ENCODE data around the gene ARID2. TPM values are rescaled to one million over a fixed set of nuclear protein-coding genes. Genes with fewer than 3 reads are reported as not detected.

ARID2 gene
- total and polyA plus RNA-seq, 2 experiments from 2014 or later = 26.5 to 54.9 TPM

GRCh38 chr12:45912774-45913173 lies 183.3 kb downstream of the ARID2 start:
- Mint-ChIP-seq H3K9me3 (no peaks in the 10 kb centered on the region), H3K36me3 (ENCODE audit: low read depth) (peaks cover 3% of the 10 kb centered on the region; the same call in 1 of the 3 replicates), H3K27me3 (ENCODE audit: insufficient read depth, low read depth, poor library complexity) (peaks cover 2% of the 10 kb centered on the region), H3K4me1 (no peaks in the 10 kb centered on the region), H3K4me3 (no peak overlapping the region), H3K27ac (no peak overlapping the region)
- H3K4me3 ChIP-seq = no peak overlapping the region
- H3K27me3 ChIP-seq (ENCODE audit: insufficient read depth) = no peaks in the 10 kb centered on the region
- H4K20me1 ChIP-seq (replicated peaks; ENCODE audit: insufficient read depth) = no peaks in the 10 kb centered on the region
- H3K4me2 ChIP-seq = no peak overlapping the region
- H3K79me2 ChIP-seq (replicated peaks; ENCODE audit: insufficient read depth) = no peaks in the 10 kb centered on the region
- H3K9me2 ChIP-seq (ENCODE audit: insufficient read depth) = no peaks in the 10 kb centered on the region
- TF ChIP-seq JUNB (IDR thresholded peaks at IDR 0.05; ENCODE audit: unreplicated experiment) (no peak), ETS1 (IDR thresholded peaks at IDR 0.05) (no peak), EZH2phosphoT487 (IDR thresholded peaks at IDR 0.05; ENCODE audit: unreplicated experiment) (no peak), NANOG (IDR thresholded peaks at IDR 0.05; ENCODE audit: borderline replicate concordance) (no peak), ZNF331 (CRISPR knock-in tag; IDR thresholded peaks at IDR 0.05; ENCODE audit: low read depth) (no peak), CTCF (conservative IDR thresholded peaks at IDR 0.05; ENCODE audit: low read depth in 2 of 2) (no peak), ZNF114 (CRISPR knock-in tag; IDR thresholded peaks at IDR 0.05) (no peak), POLR2AphosphoS5 (IDR thresholded peaks at IDR 0.05; ENCODE audit: low read depth) (no peak), EZH2 (IDR thresholded peaks at IDR 0.05; ENCODE audit: low read depth, unreplicated experiment) (no peak), CREB1 (CRISPR knock-in tag; IDR thresholded peaks at IDR 0.05; ENCODE audit: low read depth) (no peak), STAT1 (IDR thresholded peaks at IDR 0.05; ENCODE audit: unreplicated experiment) (no peak)
- TF ChIP-seq, protein P1, sequence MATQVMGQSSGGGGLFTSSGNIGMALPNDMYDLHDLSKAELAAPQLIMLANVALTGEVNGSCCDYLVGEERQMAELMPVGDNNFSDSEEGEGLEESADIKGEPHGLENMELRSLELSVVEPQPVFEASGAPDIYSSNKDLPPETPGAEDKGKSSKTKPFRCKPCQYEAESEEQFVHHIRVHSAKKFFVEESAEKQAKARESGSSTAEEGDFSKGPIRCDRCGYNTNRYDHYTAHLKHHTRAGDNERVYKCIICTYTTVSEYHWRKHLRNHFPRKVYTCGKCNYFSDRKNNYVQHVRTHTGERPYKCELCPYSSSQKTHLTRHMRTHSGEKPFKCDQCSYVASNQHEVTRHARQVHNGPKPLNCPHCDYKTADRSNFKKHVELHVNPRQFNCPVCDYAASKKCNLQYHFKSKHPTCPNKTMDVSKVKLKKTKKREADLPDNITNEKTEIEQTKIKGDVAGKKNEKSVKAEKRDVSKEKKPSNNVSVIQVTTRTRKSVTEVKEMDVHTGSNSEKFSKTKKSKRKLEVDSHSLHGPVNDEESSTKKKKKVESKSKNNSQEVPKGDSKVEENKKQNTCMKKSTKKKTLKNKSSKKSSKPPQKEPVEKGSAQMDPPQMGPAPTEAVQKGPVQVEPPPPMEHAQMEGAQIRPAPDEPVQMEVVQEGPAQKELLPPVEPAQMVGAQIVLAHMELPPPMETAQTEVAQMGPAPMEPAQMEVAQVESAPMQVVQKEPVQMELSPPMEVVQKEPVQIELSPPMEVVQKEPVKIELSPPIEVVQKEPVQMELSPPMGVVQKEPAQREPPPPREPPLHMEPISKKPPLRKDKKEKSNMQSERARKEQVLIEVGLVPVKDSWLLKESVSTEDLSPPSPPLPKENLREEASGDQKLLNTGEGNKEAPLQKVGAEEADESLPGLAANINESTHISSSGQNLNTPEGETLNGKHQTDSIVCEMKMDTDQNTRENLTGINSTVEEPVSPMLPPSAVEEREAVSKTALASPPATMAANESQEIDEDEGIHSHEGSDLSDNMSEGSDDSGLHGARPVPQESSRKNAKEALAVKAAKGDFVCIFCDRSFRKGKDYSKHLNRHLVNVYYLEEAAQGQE (IDR thresholded peaks at IDR 0.05; ENCODE audit: unreplicated experiment) = no peak
- TF ChIP-seq, protein P2, sequence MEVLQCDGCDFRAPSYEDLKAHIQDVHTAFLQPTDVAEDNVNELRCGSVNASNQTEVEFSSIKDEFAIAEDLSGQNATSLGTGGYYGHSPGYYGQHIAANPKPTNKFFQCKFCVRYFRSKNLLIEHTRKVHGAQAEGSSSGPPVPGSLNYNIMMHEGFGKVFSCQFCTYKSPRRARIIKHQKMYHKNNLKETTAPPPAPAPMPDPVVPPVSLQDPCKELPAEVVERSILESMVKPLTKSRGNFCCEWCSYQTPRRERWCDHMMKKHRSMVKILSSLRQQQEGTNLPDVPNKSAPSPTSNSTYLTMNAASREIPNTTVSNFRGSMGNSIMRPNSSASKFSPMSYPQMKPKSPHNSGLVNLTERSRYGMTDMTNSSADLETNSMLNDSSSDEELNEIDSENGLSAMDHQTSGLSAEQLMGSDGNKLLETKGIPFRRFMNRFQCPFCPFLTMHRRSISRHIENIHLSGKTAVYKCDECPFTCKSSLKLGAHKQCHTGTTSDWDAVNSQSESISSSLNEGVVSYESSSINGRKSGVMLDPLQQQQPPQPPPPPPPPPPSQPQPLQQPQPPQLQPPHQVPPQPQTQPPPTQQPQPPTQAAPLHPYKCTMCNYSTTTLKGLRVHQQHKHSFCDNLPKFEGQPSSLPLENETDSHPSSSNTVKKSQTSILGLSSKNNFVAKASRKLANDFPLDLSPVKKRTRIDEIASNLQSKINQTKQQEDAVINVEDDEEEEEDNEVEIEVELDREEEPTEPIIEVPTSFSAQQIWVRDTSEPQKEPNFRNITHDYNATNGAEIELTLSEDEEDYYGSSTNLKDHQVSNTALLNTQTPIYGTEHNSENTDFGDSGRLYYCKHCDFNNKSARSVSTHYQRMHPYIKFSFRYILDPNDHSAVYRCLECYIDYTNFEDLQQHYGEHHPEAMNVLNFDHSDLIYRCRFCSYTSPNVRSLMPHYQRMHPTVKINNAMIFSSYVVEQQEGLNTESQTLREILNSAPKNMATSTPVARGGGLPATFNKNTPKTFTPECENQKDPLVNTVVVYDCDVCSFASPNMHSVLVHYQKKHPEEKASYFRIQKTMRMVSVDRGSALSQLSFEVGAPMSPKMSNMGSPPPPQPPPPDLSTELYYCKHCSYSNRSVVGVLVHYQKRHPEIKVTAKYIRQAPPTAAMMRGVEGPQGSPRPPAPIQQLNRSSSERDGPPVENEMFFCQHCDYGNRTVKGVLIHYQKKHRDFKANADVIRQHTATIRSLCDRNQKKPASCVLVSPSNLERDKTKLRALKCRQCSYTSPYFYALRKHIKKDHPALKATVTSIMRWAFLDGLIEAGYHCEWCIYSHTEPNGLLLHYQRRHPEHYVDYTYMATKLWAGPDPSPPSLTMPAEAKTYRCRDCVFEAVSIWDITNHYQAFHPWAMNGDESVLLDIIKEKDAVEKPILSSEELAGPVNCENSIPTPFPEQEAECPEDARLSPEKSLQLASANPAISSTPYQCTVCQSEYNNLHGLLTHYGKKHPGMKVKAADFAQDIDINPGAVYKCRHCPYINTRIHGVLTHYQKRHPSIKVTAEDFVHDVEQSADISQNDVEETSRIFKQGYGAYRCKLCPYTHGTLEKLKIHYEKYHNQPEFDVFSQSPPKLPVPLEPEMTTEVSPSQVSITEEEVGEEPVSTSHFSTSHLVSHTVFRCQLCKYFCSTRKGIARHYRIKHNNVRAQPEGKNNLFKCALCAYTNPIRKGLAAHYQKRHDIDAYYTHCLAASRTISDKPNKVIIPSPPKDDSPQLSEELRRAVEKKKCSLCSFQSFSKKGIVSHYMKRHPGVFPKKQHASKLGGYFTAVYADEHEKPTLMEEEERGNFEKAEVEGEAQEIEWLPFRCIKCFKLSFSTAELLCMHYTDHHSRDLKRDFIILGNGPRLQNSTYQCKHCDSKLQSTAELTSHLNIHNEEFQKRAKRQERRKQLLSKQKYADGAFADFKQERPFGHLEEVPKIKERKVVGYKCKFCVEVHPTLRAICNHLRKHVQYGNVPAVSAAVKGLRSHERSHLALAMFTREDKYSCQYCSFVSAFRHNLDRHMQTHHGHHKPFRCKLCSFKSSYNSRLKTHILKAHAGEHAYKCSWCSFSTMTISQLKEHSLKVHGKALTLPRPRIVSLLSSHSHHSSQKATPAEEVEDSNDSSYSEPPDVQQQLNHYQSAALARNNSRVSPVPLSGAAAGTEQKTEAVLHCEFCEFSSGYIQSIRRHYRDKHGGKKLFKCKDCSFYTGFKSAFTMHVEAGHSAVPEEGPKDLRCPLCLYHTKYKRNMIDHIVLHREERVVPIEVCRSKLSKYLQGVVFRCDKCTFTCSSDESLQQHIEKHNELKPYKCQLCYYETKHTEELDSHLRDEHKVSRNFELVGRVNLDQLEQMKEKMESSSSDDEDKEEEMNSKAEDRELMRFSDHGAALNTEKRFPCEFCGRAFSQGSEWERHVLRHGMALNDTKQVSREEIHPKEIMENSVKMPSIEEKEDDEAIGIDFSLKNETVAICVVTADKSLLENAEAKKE (CRISPR knock-in tag; IDR thresholded peaks at IDR 0.05) = no peak
- H2AFZ ChIP-seq = no peak overlapping the region
- H3K4me1 ChIP-seq (ENCODE audit: insufficient read depth) = no peaks in the 10 kb centered on the region
- H3K27ac ChIP-seq (ENCODE audit: low read depth) = no peak overlapping the region
- no peaks in the 10 kb centered on the region for H3F3A ChIP-seq (replicated peaks; ENCODE audit: low read depth)
- ATAC-seq (no peak), DNase-seq (ENCODE audit: low spot score) (no peak)
- H3K36me3 ChIP-seq (ENCODE audit: insufficient read depth) = no peaks in the 10 kb centered on the region
